ENCODE measurements around the gene TMEM181.
"Not testable (repeated sequence)": the region's sequence is repeated elsewhere in the genome, so short reads cannot be mapped to it uniquely, and the experiment has no call there.

Gene TMEM181

DNA sequence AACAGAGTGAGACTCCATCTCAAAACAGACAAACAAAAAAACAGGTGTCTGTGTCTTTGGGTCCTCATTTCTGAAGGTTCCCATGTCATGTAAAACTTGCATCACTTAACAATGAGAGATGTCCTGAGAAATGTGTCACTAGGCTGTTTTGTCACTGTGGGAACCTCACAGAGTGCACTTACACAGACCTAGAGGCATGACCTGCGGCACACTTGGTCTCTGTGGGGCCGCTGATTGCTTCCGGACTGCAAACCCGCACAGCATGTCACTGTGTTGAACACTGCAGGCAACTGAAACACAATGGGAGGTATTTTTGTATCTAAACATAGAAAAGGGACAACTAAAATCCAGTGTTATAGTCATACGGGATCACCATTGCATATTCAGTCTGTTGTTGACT is 42.3 kb upstream of the TMEM181 start:
- TF ChIP-seq, protein P1, sequence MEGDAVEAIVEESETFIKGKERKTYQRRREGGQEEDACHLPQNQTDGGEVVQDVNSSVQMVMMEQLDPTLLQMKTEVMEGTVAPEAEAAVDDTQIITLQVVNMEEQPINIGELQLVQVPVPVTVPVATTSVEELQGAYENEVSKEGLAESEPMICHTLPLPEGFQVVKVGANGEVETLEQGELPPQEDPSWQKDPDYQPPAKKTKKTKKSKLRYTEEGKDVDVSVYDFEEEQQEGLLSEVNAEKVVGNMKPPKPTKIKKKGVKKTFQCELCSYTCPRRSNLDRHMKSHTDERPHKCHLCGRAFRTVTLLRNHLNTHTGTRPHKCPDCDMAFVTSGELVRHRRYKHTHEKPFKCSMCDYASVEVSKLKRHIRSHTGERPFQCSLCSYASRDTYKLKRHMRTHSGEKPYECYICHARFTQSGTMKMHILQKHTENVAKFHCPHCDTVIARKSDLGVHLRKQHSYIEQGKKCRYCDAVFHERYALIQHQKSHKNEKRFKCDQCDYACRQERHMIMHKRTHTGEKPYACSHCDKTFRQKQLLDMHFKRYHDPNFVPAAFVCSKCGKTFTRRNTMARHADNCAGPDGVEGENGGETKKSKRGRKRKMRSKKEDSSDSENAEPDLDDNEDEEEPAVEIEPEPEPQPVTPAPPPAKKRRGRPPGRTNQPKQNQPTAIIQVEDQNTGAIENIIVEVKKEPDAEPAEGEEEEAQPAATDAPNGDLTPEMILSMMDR (IDR thresholded peaks at IDR 0.05; ENCODE audit: insufficient read depth, low read depth, low read length, missing control alignments) = no peak
- H3K4me3 ChIP-seq (ENCODE audit: low read length) = no peak overlapping the region
- DNase-seq (ENCODE audit: low read depth) = no peak

DNA sequence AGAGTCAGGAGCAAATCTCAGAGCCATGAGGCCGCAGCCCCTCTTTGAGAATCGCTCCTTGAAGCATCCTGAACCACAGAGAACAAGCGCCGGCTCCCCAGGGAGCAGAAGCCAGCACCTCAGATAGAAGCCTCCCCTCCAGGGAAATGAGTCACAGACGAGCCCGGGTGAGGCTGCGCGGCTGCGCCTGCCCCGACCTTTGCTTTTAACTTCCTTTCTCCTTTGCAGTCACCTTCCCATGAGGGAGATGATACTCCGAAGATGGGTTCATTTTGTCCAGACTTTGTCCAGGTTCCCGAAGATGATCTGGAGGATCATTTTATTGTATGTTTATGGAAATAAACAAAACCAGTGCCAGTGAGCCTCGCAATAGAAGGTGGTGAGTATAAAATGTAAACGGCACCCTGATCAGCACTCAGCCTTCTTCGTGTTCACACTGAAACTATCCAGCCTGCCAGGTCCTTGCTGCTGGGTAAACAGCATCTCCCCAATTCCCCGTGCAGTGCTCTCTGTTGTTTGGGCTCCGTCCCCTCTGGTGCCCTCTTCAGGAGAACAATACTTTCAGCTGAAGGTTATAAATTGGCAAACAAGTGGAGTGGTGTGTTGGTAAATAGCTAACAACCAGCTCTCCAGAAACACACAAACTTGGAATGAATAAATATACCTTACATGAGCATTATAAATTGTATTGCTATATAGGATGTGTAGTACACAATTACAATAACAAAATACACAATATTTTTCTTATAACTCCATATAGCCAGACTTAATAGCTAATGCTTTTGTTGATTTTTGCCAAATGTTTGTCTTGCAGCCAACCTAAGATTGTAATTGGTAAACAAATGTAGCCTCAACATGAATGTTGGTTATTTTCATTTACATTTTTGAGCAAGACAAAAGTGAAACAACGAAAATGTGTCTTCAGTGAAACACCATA is 41.4 kb upstream of the TMEM181 start:
- DNase-seq (ENCODE audit: low read depth) = peak; percentile 84
- TF ChIP-seq, protein P1 (IDR thresholded peaks at IDR 0.05; ENCODE audit: insufficient read depth, low read depth, low read length, missing control alignments) = peak; percentile 68
- peak overlapping the region; percentile 43 for H3K4me3 ChIP-seq (ENCODE audit: low read length)

DNA sequence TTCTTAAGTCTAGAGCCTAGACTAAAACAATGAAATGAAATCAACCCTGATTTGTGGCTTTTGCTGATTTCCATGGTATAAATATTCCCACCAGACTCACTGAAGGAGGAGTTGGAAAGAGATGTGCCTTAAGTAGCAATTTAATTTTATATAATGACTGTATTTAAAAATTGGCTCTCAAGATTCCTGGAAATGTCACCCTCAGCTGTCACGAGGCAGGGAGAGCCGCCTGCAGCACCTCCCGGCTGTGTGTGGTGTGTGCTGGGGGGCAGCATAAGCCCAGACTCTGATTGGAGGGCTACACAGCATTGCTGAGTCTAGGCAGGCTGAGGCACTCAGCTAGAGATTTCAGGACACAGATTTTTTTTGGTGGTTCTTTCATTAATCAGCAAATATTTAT is 40.6 kb upstream of the TMEM181 start:
- no peak overlapping the region for H3K4me3 ChIP-seq (ENCODE audit: low read length)
- TF ChIP-seq, protein P1 (IDR thresholded peaks at IDR 0.05; ENCODE audit: insufficient read depth, low read depth, low read length, missing control alignments) = no peak

DNA sequence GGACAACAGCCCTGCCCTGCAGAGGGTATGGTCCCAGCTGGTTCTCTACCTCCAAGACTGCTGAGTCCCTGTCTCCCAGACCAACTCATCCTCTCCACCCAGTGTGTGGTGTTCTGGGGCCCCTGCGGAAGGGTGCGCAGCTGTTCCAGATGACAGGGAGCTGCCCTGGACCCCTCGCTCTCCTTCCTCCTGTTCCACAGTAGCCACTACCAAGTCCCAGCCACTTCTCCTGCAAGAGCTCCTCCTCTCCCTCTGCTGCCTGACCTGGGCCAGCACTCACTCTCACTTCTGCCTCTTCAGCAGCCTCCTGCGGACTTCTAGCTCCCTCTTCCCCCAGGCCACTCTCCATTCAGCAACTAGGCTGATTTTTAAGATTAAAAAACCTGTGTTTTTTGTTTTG is 40.1 kb upstream of the TMEM181 start:
- TF ChIP-seq, protein P1 (IDR thresholded peaks at IDR 0.05; ENCODE audit: insufficient read depth, low read depth, low read length, missing control alignments) = no peak
- H3K4me3 ChIP-seq (ENCODE audit: low read length) = no peak overlapping the region
- no peak for DNase-seq (ENCODE audit: low read depth)

More for the DNA sequence above, 40.6 kb upstream of the TMEM181 start:
- no peak for DNase-seq (ENCODE audit: low read depth)

DNA sequence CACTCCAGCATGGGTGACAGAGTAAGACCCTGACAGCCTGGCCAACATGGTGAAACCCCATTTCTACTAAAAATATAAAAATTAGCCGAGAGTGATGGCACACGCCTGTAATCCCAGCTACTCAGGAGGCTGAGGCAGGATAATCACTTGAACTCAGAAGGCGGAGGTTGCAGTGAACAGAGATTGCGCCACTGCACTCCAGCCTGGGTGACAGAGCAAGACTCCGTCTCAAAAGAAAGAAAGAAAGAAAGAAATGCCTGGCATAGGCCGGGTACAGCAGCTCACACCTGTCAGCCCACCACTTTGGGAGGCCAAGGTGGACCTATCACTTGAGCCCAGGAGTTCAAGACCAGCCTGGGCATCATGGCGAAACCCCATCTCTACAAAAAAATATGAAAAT is 38.9 kb upstream of the TMEM181 start:
- DNase-seq (ENCODE audit: low read depth); H3K4me3 ChIP-seq (ENCODE audit: low read length): not testable (repeated sequence)

DNA sequence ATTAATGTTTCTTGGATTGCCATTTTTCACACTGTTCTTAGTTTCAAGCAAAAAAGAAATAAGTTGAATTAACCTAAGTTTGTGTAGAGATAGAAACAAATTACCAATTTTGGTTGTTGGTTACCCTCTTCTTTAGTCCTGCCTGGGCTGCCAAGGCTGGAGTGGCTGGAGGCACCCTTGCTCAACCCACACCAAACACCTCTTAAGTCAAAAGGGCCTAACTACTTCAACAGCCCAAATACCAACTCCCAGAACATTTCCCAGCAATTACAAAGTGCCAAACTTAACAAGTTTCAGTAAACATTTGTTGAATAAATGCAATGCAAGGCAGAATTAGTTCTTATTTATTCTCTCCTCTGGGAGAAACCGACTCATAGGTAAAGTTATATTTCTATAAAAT is 38.1 kb upstream of the TMEM181 start:
- no peak for DNase-seq (ENCODE audit: low read depth)
- TF ChIP-seq, protein P1 (IDR thresholded peaks at IDR 0.05; ENCODE audit: insufficient read depth, low read depth, low read length, missing control alignments) = no peak

DNA sequence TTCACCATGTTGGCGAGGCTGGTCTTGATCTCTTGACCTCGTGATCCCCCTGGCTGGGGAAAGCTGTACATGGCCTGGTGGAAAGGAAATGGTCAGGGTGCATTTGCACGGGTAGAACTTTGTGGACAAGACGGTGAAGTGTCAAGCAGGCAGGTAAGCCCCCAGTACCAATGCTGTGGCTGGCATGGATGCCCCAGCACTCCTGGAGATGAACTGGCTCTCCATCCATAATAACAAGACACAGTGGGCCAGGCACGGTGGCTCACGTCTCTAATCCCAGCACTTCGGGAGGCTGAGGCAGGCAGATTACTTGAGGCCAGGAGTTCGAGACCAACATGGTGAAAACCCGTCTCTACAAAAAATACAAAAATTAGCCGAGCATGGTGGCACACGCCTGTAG is 37.3 kb upstream of the TMEM181 start:
- no peak overlapping the region for H3K4me3 ChIP-seq (ENCODE audit: low read length)
- TF ChIP-seq, protein P1 (IDR thresholded peaks at IDR 0.05; ENCODE audit: insufficient read depth, low read depth, low read length, missing control alignments) = no peak
- no peak for DNase-seq (ENCODE audit: low read depth)

More for the DNA sequence above, 38.1 kb upstream of the TMEM181 start:
- no peak overlapping the region for H3K4me3 ChIP-seq (ENCODE audit: low read length)

All from epithelial cell of esophagus (primary cell).